Brain pericyte (primary cell): ENCODE data around the gene IGF1.
"Not testable (repeated sequence)": the region's sequence is repeated elsewhere in the genome, so short reads cannot be mapped to it uniquely, and the experiment has no call there.

Experiments used
- DNase-seq: peaks from one replicate; pipeline ENCODE4 v3.0.0-alpha.2; 2012; ENCODE audit warnings: low read depth, low spot score

Gene IGF1

DNA sequence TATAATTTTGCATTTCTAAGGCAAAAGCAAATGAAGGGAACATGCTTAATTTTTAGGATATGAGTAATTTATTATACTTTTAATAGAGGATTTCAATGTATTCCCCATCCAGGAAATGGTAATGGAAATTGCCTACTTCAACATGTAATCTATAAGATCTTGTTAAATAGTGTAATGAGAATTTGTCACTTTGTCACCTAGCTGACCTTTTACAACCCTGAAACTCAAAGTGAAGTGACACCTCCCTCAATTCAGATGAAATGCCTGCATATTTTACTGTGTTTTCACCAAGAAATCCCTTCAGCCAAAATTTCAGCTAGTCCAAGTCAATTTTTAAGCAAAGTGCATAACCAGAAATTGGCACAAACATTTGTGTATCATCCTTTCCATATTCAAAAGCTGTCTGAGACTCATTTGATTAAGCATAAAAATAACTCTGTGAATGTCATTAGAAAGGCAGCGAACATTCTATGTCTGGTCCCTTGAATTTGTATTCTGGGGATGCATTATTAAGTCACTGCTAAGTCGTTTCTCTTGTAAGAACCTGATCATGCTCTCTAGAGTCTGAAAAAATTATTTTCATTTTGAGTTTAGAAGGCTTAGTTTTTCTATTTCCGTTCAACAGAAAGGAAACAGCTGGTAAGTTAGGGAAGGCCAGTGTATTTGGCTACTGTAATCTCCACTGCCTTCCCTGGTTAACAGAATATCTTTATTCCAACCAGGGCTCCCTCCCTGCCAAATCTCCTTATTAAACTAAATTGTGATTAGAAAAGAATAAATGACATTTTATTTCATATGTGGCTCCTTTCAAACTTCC lies 100.8 kb downstream of the IGF1 start:
- DNase-seq, result no peak

GRCh38 chr12:102376781-102377180 lies 103.6 kb downstream of the IGF1 start:
- no peak for DNase-seq

GRCh38 chr12:102376181-102376747 lies 104.1 kb downstream of the IGF1 start:
- no peak for DNase-seq

GRCh38 chr12:102374190-102374589 lies 106.2 kb downstream of the IGF1 start:
- DNase-seq, result no peak

DNA sequence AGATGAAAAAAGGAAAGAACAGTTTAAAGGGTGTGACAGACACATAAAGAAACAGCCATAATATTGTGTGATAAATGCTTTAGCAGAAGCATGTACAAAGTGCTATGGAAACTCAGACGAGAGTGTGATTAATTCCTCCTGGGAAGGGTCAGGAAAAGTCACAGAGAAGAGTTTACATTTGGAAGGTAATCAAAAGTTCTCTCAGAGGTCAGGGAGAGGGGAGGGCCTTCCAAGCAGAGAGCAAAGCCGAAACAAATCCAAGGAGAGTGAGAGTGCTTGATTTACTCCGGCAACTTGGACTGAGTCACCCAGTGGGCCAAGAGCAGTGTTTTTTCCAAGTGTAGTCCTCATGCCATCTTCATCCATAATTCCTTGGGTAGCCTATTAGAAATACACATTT lies 108.3 kb downstream of the IGF1 start:
- DNase-seq, result no peak

GRCh38 chr12:102371165-102371564 lies 109.2 kb downstream of the IGF1 start:
- no peak for DNase-seq

DNA sequence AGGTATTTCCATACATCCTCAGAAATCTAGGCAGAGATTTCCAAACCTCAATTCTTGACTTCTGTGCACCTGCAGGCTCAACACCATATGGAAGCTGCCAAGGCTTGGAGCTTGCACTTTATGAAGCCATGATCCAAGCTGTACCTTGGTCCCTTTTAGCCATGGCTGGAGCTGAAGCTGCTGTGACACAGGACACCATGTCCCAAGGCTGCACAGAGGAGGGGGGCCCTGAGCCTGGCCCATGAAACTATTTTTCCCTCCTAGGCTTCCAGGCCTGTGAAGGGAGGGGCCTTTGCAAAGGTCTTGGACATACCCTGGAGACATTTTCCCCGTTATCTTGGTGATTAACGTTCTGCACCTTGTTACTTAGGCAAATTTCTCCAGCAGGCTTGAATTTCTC lies 110.5 kb downstream of the IGF1 start:
- DNase-seq, result no peak

DNA sequence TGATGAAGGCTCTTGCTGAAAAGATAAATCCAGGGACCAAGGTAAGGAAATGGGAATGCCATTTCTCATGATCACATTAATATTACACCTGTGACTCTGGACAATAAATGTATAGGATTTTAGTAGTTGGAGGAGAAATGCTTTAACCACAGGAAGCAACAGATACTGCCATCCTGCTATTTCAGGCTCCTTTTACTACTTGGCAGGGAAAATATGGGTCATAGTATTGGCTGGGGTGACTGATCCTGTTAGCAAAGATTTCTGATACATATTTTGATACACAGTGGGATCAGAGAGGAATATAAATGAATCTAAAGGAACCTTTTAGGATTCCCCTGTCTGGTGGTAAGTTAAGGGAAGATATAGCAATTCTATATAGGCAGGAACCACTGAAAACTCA lies 115.0 kb downstream of the IGF1 start:
- no peak for DNase-seq

- no peak for DNase-seq
These were observed 115.7 kb downstream of the IGF1 start for GRCh38 chr12:102364709-102365108.

DNA sequence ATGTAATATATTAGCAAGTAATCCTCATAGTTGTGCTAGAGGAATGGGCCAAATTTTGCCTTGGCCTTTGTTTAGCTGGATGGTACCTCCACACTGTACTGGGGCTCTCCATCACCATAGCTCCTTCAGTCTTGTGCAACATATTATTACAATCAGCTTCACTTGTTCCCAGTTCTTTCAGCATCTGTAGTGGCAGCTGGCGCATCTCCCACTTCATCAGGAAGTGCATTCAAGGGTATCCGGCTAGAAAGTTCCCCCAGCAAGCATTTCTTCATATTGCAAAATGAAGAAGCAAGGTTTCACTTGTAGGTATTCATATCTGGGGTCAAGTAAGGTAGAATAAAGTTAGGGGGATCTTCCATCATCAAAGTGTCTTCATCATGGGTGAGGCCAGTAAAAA lies 123.7 kb downstream of the IGF1 start:
- DNase-seq, result no peak

DNA sequence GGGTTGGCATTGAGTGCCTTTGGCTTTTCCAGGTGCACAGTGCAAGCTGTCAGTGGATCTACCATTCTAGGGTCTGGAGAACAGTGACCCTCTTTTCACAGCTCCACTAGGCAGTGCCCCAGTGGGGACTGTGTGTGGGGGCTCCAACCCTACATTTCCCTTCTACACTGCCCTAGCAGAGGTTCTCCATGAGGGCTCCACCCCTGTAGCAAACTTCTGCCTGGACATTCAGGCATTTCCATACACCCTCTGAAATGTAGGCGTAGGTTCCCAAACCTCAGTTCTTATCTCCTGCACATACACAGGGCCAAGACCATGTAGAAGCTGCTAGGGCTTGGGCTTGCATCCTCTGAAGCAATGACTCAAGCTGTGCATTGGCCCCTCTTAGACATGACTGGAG lies 126.1 kb downstream of the IGF1 start:
- DNase-seq, result not testable (repeated sequence)

GRCh38 chr12:102351322-102351721 lies 129.0 kb downstream of the IGF1 start:
- DNase-seq, result no peak

DNA sequence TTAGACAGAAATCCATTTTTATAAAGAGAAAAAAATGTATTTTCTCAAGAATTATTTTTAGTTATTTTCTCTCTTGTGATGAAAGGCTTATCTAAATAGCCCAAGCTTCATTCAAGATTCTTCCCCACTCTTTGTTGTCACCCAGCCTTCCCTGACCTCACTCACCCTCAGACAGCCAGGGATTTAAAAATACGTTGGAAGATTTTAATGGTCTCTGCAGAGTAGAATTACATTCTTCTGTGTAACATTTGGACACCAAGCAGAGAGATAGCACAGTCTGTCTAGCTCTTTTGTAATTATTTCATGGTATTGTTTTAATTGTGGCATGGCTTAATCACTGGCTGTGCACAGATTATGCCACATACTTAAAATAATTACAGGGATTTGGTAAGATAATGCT lies 130.3 kb downstream of the IGF1 start:
- DNase-seq, result no peak

DNA sequence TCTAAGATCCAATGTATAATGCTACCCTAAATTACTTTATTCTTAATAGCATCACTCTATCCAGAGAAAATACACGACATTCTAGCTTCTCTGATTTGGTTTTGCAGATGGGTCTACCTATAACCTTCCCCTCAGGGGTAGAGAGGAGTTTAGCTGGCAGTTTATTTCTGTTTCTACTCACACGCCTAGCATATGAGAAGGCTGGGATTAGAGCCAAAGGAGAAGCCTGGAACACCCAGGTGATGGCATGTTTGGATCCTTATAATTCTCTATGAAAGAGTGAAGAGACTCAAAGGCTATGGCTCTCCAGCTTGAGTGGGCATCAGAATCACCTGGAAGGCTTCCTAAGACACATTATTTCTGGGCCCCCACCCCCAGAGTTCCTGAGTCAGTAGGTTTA lies 131.3 kb downstream of the IGF1 start:
- DNase-seq, result no peak

GRCh38 chr12:102347811-102348210 lies 132.6 kb downstream of the IGF1 start:
- no peak for DNase-seq
